ENCODE results near the gene CES3. TPM values are rescaled to one million over a fixed set of nuclear protein-coding genes. Genes with fewer than 3 reads are reported as not detected.

The CES3 gene
- total RNA-seq, 2 experiments from 2014 or later: 2.1 to 2.9 TPM

- POLR2A ChIA-PET: no interaction called here
- Mint-ChIP-seq H3K4me3 (no peak overlapping the region), H3K27me3 (peaks cover 35% of the 10 kb centered on the region), H3K9me3 (no peaks in the 10 kb centered on the region), H3K4me1 (ENCODE audit: low read depth) (peaks cover 10% of the 10 kb centered on the region), H3K27ac (no peak overlapping the region), H3K36me3 (ENCODE audit: low read depth) (no peaks in the 10 kb centered on the region)
- TF ChIP-seq, protein P1, sequence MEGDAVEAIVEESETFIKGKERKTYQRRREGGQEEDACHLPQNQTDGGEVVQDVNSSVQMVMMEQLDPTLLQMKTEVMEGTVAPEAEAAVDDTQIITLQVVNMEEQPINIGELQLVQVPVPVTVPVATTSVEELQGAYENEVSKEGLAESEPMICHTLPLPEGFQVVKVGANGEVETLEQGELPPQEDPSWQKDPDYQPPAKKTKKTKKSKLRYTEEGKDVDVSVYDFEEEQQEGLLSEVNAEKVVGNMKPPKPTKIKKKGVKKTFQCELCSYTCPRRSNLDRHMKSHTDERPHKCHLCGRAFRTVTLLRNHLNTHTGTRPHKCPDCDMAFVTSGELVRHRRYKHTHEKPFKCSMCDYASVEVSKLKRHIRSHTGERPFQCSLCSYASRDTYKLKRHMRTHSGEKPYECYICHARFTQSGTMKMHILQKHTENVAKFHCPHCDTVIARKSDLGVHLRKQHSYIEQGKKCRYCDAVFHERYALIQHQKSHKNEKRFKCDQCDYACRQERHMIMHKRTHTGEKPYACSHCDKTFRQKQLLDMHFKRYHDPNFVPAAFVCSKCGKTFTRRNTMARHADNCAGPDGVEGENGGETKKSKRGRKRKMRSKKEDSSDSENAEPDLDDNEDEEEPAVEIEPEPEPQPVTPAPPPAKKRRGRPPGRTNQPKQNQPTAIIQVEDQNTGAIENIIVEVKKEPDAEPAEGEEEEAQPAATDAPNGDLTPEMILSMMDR (IDR thresholded peaks at IDR 0.05): no peak
- ATAC-seq: no peak
- intact Hi-C loops (cut with micrococcal nuclease): no loop called here
- no peak for DNase-seq
- CTCF ChIA-PET: interaction anchor here (1.3 to 7.6 kb wide), 2 partner anchors 29 to 93 kb away, joined by 3 to 54 read pairs; partner anchors contain the start of gene NAE1
Measured at GRCh38 chr16:66923247-66923731, 37.8 kb upstream of the CES3 start.

DNA sequence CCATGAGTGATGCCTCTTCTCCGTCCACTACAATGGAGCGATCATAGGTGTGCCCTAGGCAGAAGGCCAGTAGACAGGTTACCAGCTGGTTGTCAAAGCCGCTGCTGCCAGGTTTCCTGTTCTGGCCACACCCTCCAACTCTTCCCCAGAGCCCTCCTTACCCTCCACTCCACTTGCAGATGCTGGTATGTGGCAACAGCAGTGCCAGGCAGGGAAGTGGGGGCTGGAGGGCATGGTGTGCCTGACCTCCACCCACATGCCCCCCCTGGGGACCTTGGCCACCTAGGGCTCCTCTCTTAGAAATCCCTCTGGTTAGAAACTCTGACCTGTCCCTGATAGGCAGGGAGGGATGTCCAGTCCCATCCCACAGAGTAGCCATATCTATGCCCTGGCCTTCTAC, 37.2 kb upstream of the CES3 start:
- H3K9me3 Mint-ChIP-seq: no peaks in the 10 kb centered on the region
- TF ChIP-seq, protein P1 (IDR thresholded peaks at IDR 0.05): no peak
- no peak overlapping the region for H3K27ac Mint-ChIP-seq
- no peaks in the 10 kb centered on the region for H3K36me3 Mint-ChIP-seq (ENCODE audit: low read depth)
- DNase-seq (no peak), ATAC-seq (no peak)
- ChIA-PET CTCF (interaction anchor here (1.3 to 7.6 kb wide), 2 partner anchors 29 to 93 kb away, joined by 3 to 54 read pairs; partner anchors contain the start of gene NAE1), POLR2A (no interaction called here)
- H3K27me3 Mint-ChIP-seq: peaks cover 35% of the 10 kb centered on the region
- peaks cover 12% of the 10 kb centered on the region for H3K4me1 Mint-ChIP-seq (ENCODE audit: low read depth)
- intact Hi-C loops (cut with micrococcal nuclease): no loop called here
- no peak overlapping the region for H3K4me3 Mint-ChIP-seq

DNA sequence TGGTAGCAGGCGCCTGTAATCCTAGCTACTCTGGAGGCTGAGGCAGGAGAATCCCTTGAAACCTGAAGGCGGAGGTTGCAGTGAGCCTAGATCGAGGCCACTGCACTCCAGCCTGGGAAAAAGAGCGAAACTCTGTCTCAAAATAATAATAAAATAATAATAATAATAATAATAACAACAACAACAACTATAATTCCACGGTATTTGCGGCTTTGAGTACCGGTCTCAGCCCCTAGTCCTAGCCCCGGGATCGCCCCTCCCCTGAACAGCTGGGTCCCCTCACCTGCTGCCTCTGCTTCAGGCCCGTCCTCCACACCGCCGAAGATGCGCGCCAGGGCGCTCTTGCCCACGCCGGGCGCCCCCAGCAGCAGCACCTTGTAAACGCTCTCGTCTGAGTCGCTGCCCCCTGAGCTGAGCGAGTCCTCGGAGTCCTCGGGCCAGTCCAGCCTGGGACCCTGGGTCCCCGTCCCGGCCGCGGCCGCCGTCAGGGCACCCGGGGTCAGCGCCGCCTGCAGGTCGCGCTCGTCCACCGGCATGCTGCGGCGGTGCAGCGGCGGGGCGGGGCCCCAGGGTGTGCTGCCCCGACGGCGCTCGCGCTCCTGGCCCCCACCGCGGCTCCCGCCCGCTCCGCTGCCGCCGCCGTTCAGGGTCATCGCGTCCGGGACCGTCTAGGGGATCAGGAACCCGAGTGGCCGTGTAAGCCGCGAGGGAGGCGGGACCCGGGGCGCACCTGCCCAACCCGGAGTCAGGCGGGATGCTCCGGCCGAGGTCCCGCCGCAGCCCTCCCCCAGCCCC, 36.3 kb upstream of the CES3 start:
- H3K9me3 Mint-ChIP-seq: no peaks in the 10 kb centered on the region
- ChIA-PET POLR2A (interaction anchor here (1.0 kb wide), 1 partner anchor 12 kb away, joined by 3 read pairs; no protein-coding TSS in a partner anchor), CTCF (interaction anchor here (1.0 to 7.6 kb wide), 2 partner anchors 9 to 30 kb away, joined by 4 to 54 read pairs; no protein-coding TSS in a partner anchor)
- peaks cover 35% of the 10 kb centered on the region for H3K27me3 Mint-ChIP-seq
- H3K27ac Mint-ChIP-seq: no peak overlapping the region
- H3K36me3 Mint-ChIP-seq (ENCODE audit: low read depth): no peaks in the 10 kb centered on the region
- TF ChIP-seq, protein P1 (IDR thresholded peaks at IDR 0.05): peak; percentile 63
- peaks cover 12% of the 10 kb centered on the region for H3K4me1 Mint-ChIP-seq (ENCODE audit: low read depth)
- H3K4me3 Mint-ChIP-seq: peak overlapping the region; percentile 44
- DNase-seq (peak; percentile 53), ATAC-seq (peak; percentile 75)
- intact Hi-C loops (cut with micrococcal nuclease): no loop called here

GRCh38 chr16:66925322-66925840, 35.7 kb upstream of the CES3 start, which contains the start of gene RRAD:
RRAD (minus strand) TSS chr16:66925535; CDS start chr16:66925179, 356 bp downstream.
- intact Hi-C loops (cut with micrococcal nuclease): no loop called here
- H3K4me1 Mint-ChIP-seq (ENCODE audit: low read depth): peaks cover 12% of the 10 kb centered on the region
- TF ChIP-seq, protein P1 (IDR thresholded peaks at IDR 0.05): no peak
- H3K27ac Mint-ChIP-seq: no peak within 1 kb of the TSS
- H3K4me3 Mint-ChIP-seq: peak within 1 kb of the TSS; percentile 44
- ATAC-seq (no peak), DNase-seq (no peak)
- H3K9me3 Mint-ChIP-seq: no peaks in the 10 kb centered on the region
- ChIA-PET POLR2A (interaction anchor here (0.9 to 1.3 kb wide), 4 partner anchors 13 to 45 kb away, joined by 3 to 4 read pairs (median 3); partner anchors contain the start of gene PDP2), CTCF (interaction anchor here (0.9 to 7.6 kb wide), 7 partner anchors 8 to 99 kb away, joined by 3 to 54 read pairs (median 3); partner anchors contain the start of gene NAE1)
- H3K27me3 Mint-ChIP-seq: peaks cover 35% of the 10 kb centered on the region
- H3K36me3 Mint-ChIP-seq (ENCODE audit: low read depth): no peaks in the 10 kb centered on the region

Measured in activated CD8-positive, alpha-beta T cell treated with anti-CD3 and anti-CD28 coated beads for 36 hours (primary cell).